Stimulated activated CD8-positive, alpha-beta memory T cell treated with anti-CD3 and anti-CD28 coated beads, Interleukin-4, amount 100 ng/mL, for 48 hours (primary cell): ENCODE data around the gene ZBTB20.

Experiments used
- DNase-seq: peaks from one replicate; pipeline ENCODE4 v3.0.0-alpha.2; 2020

ZBTB20 gene

GRCh38 chr3:114660808-114661207, 486.3 kb downstream of the ZBTB20 start:
- no peak for DNase-seq

GRCh38 chr3:114660124-114660523, 487.0 kb downstream of the ZBTB20 start:
- DNase-seq = no peak

GRCh38 chr3:114659109-114660061, 487.7 kb downstream of the ZBTB20 start:
- DNase-seq = no peak

- DNase-seq = no peak
Measured at GRCh38 chr3:114651555-114651954, 495.5 kb downstream of the ZBTB20 start.

GRCh38 chr3:114650808-114651207, 496.3 kb downstream of the ZBTB20 start:
- no peak for DNase-seq

- DNase-seq = no peak
Measured at GRCh38 chr3:114649331-114649730, 497.8 kb downstream of the ZBTB20 start.

- no peak for DNase-seq
Measured at GRCh38 chr3:114646526-114646925, 500.6 kb downstream of the ZBTB20 start.

GRCh38 chr3:114645392-114645791, 501.7 kb downstream of the ZBTB20 start:
- DNase-seq = no peak

- no peak for DNase-seq
Measured at GRCh38 chr3:114644367-114644766, 502.7 kb downstream of the ZBTB20 start.

- DNase-seq = no peak
Measured at GRCh38 chr3:114642951-114643741, 503.9 kb downstream of the ZBTB20 start.

GRCh38 chr3:114640126-114640525, 507.0 kb downstream of the ZBTB20 start:
- DNase-seq = no peak

- DNase-seq = no peak
Measured at GRCh38 chr3:114639171-114639570, 507.9 kb downstream of the ZBTB20 start.

GRCh38 chr3:114635878-114636277, 511.2 kb downstream of the ZBTB20 start:
- DNase-seq = no peak

- DNase-seq = no peak
Measured at GRCh38 chr3:114634635-114635034, 512.5 kb downstream of the ZBTB20 start.

- peak; percentile 32 for DNase-seq
Measured at GRCh38 chr3:114632757-114633424, 514.2 kb downstream of the ZBTB20 start.

- DNase-seq = no peak
Measured at GRCh38 chr3:114627770-114628169, 519.3 kb downstream of the ZBTB20 start.

GRCh38 chr3:114626751-114627150, 520.3 kb downstream of the ZBTB20 start:
- DNase-seq = no peak

GRCh38 chr3:114624571-114625181, 522.4 kb downstream of the ZBTB20 start:
- DNase-seq = no peak

- DNase-seq = no peak
Measured at GRCh38 chr3:114624047-114624445, 523.0 kb downstream of the ZBTB20 start.

- DNase-seq = no peak
Measured at GRCh38 chr3:114623420-114624046, 523.6 kb downstream of the ZBTB20 start.

- no peak for DNase-seq
Measured at GRCh38 chr3:114622001-114622400, 525.1 kb downstream of the ZBTB20 start.

- no peak for DNase-seq
Measured at GRCh38 chr3:114619771-114620170, 527.3 kb downstream of the ZBTB20 start.
